IPS DF 6.9 (cell line): ENCODE results near the gene INPP5B.
"Not testable (repeated sequence)": the region's sequence is repeated elsewhere in the genome, so short reads cannot be mapped to it uniquely, and the experiment has no call there.

Experiments used
- DNase-seq: peaks from one replicate; pipeline ENCODE4 v3.0.0-alpha.2; 2013; ENCODE audit warnings: low read depth, low spot score
- H3K27ac ChIP-seq: one replicate; pipeline ENCODE4 v1.5.1; 2013; ENCODE audit warnings: low read length, control low read depth
- H3K27me3 ChIP-seq: 2 replicates; pipeline ENCODE4 v1.6.1; 2013; ENCODE audit warnings: mild to moderate bottlenecking, low read length; ENCODE audit not compliant: control insufficient read depth, insufficient read depth
- H3K36me3 ChIP-seq: 2 replicates; pipeline ENCODE4 v1.6.1; 2013; ENCODE audit warnings: low read length; ENCODE audit not compliant: control insufficient read depth, insufficient read depth
- H3K4me1 ChIP-seq: 2 replicates; pipeline ENCODE4 v1.6.1; 2013; ENCODE audit warnings: low read length; ENCODE audit not compliant: control insufficient read depth, insufficient read depth
- H3K4me3 ChIP-seq: 2 replicates; pipeline ENCODE4 v1.5.1; 2013; ENCODE audit warnings: mild to moderate bottlenecking, low read length
- H3K9me3 ChIP-seq: 2 replicates; pipeline ENCODE4 v1.6.1; 2013; ENCODE audit warnings: low read length, inconsistent platforms; ENCODE audit not compliant: control insufficient read depth, insufficient read depth
- WGBS: extraction: QIAGEN DNeasy Blood & Tissue Kit; methylation state at CpG from one replicate; pipeline ENCODE4 v1.1.7; 2013; ENCODE audit warnings: mixed read lengths, missing lambda C conversion rate; ENCODE audit not compliant: insufficient read length, insufficient coverage; 5-methylcytosine and 5-hydroxymethylcytosine counted together

The INPP5B gene

DNA sequence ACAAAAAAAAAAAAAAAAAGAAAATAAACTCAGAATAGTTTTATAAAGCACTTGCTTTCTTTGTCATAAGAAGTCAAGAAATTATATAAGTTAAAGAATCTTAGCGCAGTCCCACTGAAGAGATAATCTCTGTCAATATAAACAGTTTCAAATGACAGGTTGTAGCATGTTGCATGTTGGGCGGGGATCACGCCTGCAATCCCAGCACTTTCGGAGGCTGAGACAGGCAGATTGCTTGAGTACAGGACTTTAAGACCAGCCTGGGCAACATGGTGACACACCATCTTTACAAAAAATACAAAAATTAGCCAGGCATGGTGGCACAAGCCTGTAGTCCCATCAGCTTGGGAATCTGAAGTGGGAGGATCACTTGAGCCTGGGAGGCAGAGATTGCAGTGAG lies 18.4 kb upstream of the INPP5B start:
- no peaks in the 10 kb centered on the region for H3K4me1 ChIP-seq
- no peak overlapping the region for H3K27ac ChIP-seq
- peaks cover 21% of the 10 kb centered on the region; the same call in 1 of the 2 replicates for H3K36me3 ChIP-seq
- no peaks in the 10 kb centered on the region for H3K27me3 ChIP-seq
- no CpG with 5 or more reads among the region's 4 CpGs for WGBS
- H3K4me3 ChIP-seq = no peak overlapping the region
- H3K9me3 ChIP-seq = no peaks in the 10 kb centered on the region
- DNase-seq = no peak

DNA sequence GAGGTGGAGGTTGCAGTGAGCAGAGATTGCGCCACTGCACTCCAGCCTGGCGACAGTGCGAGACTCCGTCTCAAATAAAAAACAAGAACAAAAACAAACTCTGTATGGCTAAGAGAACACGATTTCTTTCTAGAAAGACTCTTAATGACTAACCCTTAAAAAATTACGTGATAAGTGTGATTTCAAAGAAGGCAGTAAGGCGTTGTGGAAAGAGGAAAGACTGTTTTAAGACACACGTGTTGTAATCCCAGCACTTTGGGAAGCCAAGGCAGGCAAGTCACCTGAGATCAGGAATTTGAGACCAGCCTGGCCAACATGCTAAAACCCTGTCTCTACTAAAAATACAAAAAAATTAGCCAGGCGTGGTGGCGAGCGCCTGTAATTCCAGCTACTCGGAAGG lies 17.3 kb upstream of the INPP5B start:
- not testable (repeated sequence) for H3K27me3 ChIP-seq, H3K4me3 ChIP-seq, H3K9me3 ChIP-seq, H3K4me1 ChIP-seq, DNase-seq, H3K27ac ChIP-seq
- no CpG with 5 or more reads among the region's 12 CpGs for WGBS
- H3K36me3 ChIP-seq = peaks cover 28% of the 10 kb centered on the region; the same call in 1 of the 2 replicates

DNA sequence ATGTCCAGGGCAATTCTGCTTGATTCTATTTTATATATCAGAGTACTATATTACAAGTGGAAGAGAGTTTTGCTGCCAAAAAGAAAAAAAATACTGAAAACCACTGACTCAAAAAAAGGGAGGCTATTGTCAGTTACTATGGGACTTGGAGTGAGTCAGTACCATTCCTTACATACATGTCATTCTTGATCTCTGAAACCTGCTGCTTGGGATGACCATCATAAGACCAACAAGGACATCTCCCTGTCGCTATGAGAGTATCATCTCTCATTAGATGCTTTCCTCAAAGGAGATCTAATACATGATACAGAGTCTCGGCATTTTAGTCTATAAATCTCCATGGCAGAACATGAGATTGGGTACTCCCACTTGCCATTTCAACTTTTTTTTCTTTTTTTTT lies 11.8 kb upstream of the INPP5B start:
- H3K4me1 ChIP-seq = no peaks in the 10 kb centered on the region
- no peak overlapping the region for H3K27ac ChIP-seq
- H3K4me3 ChIP-seq = no peak overlapping the region
- DNase-seq = no peak
- no peaks in the 10 kb centered on the region for H3K27me3 ChIP-seq
- no peaks in the 10 kb centered on the region for H3K9me3 ChIP-seq
- no CpG with 5 or more reads among the region's 2 CpGs for WGBS
- peaks cover 24% of the 10 kb centered on the region; the same call in 1 of the 2 replicates for H3K36me3 ChIP-seq

DNA sequence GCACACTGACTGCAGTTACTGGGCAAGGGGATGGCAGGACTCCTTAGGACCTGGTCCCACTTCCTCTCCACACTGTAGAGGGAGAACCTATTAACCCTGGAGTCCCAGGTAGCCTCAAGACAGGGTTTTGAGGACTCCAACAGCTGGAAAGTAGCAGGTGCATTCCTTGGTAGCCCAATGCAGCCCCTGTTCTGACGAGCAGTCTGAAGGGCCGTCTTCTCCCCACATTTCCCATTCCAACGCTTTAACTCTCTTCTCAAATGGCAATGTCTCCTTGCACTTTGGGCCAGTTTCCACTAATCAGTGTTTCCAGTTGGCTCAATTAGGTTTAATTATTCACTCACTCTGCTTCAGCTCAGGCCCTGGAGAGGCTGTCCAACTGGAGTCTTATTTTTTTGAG lies 8.8 kb upstream of the INPP5B start:
- H3K27me3 ChIP-seq = no peaks in the 10 kb centered on the region
- DNase-seq = no peak
- no peaks in the 10 kb centered on the region for H3K4me1 ChIP-seq
- H3K9me3 ChIP-seq = no peaks in the 10 kb centered on the region
- peaks cover 20% of the 10 kb centered on the region; the same call in 1 of the 2 replicates for H3K36me3 ChIP-seq
- no peak overlapping the region for H3K4me3 ChIP-seq
- no peak overlapping the region for H3K27ac ChIP-seq
- no CpG with 5 or more reads among the region's 3 CpGs for WGBS

DNA sequence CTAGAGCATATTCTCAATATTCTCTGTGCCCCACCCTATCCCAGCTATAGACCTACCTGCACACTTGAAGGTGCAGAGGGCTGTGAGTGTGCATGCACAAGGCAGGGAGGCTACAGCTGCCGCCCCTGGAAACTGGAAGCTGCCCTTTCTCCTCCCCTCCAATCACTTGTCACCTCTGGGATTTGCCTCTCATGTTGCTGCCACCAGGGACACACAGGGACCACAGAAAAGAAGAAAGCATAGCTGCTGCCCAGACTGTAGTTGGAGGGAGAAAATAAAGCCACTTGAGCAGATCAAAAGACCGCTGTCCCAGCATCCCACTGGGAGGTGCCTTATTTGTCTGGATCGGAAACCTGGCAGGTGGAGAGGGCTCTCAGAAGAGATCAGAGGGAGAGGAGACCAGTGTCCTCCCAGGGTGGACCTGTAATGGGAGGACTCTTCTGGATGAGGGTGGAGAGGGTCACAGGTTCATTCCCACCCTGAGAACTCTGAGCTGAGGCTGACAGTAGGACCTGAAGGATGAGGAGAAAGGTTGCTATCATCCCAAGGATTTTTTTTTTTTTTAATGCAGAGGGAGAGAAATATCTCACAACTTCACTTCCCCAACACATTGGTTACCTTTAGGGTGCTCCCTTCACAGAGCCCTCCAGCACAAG lies 7.6 kb upstream of the INPP5B start:
- H3K4me3 ChIP-seq = no peak overlapping the region
- no peak for DNase-seq
- peaks cover 14% of the 10 kb centered on the region; the same call in 1 of the 2 replicates for H3K36me3 ChIP-seq
- no peaks in the 10 kb centered on the region for H3K27me3 ChIP-seq
- WGBS = no CpG with 5 or more reads among the region's 3 CpGs
- no peak overlapping the region for H3K27ac ChIP-seq
- no peaks in the 10 kb centered on the region for H3K4me1 ChIP-seq
- H3K9me3 ChIP-seq = no peaks in the 10 kb centered on the region

DNA sequence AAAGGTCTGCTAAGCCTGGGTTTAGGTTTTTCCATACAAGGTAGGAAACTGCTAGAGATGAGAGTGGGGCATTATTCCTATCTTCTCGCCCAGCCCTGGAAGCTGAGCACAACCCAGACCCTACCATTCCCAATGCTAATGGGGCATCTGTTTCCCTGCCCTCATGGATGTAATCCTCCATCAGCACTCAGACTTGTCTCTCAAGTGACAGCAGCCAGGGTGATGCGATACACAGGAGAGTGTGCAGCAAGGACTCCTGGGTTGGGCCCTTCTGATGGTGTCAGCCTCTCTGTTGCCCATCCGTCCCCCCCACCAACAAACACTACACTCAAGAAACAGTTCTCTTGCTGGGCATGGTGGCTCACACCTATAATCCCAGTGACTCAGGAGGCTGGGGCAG lies 5.9 kb upstream of the INPP5B start:
- Histone ChIP-seq H3K9me3 (no peaks in the 10 kb centered on the region), H3K4me3 (no peak overlapping the region), H3K27me3 (no peaks in the 10 kb centered on the region), H3K36me3 (peaks cover 4% of the 10 kb centered on the region; the same call in 1 of the 2 replicates), H3K27ac (no peak overlapping the region), H3K4me1 (no peaks in the 10 kb centered on the region)
- no peak for DNase-seq
- no CpG with 5 or more reads among the region's 3 CpGs for WGBS

DNA sequence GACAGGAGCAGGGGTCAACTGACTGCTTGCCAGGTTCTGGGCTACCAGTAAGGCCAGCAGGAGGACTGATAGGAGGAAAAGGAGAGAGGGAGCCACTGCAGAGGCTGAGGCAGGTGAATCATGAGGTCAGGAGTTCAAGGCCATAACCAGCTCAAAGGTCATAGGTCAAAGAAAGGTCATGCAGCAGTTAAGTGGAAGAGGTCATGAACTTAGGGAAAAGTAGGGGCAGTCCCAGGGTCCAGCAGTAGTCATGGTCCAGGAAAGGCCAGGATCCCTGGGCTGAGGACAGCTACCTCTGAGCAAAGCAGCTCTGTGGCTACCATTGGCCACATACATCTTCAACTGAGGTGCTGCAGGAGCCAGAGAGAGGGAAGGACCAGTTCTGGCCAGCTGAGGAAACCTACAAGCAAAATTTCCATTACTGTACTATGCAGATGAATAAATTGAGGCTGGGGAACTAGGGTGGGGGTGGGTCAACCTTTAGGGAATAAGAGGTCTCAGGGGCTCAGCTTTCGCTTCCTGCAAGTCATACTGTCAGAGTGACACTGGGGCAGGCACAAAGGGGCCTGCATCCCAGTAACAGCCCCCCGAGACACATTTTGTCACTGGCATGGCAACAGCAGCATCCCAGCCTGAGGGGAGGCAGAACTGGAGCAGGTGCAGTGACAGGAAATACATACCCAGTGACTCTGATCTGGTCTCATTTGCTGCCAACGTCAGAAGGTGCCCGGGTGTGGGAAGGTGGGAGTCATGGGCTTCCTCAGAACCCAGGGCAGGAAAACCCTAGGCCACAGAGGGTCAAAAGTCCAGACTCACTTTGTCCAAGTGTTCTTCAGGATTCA lies 5.2 kb upstream of the INPP5B start:
- H3K36me3 ChIP-seq = no peaks in the 10 kb centered on the region; the same call in 1 of the 2 replicates
- DNase-seq = no peak
- no CpG with 5 or more reads among the region's 4 CpGs for WGBS
- no peak overlapping the region for H3K27ac ChIP-seq
- H3K4me3 ChIP-seq = no peak overlapping the region
- no peaks in the 10 kb centered on the region for H3K9me3 ChIP-seq
- H3K4me1 ChIP-seq = no peaks in the 10 kb centered on the region
- H3K27me3 ChIP-seq = no peaks in the 10 kb centered on the region

DNA sequence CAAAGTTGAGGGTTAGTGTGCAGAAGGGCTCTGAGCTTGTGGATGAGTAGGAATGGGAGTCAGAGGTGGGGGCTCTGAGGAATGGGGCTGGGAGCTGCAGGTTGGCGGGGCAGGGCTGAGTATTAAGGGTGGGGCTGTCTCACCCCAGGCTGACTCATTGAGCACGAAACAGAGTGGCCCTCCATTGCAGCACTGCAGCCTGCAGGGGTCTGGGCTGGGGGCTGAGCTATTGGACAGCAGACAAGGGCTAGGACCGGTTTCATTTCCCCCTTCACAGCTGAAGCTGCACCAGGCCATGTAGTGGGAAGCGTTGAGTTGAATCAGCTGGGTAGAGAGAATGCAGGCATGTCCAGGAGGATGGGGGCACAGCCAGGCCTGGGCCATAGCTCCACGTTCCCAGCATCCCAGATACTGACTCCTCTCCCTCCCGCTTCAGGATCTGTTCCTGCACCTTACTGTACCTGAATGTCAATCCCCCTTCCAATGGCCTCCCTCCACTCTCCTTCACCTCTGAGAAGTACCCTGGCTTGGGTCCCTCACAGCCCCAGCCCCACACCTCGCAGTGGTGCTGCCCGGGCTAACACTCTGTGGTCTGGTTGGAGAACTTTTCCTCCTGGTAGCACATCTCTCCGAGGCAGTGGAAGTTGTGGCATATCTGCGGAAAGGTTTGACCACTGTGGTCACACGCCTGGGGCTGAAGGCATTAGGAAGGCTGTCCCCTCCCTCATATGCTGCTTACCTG lies 4.4 kb upstream of the INPP5B start:
- H3K27me3 ChIP-seq = no peaks in the 10 kb centered on the region
- H3K4me1 ChIP-seq = no peaks in the 10 kb centered on the region
- DNase-seq = no peak
- H3K27ac ChIP-seq = no peak overlapping the region
- no peak overlapping the region; the same call in 1 of the 2 replicates for H3K4me3 ChIP-seq
- H3K9me3 ChIP-seq = no peaks in the 10 kb centered on the region
- WGBS = no CpG with 5 or more reads among the region's 11 CpGs
- no peaks in the 10 kb centered on the region; the same call in 1 of the 2 replicates for H3K36me3 ChIP-seq

DNA sequence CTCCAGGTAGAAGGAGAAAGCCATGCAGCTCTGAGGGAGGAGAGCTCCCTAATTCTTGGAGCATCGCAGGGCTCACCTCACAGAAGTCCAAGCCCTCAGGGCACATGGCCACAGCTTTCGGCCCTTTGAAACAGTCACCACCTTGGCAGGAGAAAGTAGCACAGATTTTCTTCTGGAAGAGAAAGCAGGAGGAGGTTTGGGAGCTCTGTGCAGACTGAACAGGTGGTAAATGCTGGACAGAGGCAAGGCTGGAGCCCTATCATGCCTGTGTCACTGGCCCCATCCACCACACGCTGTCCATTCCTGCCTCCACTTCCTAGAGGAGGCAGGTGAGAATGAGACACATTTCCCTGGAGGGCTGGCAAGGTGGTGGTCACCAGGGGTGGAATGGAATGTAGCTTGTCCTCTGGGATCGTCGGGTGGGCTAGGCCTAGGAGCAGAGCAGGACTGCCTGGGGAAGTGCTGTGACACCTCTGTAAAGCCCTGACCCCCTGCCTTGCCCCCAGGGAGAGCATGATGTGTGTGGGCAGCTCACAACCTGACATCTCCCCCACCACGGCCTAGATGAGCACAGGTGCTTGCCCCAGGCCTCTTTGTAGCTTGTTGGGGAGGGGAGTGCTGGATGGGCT lies 2.8 kb upstream of the INPP5B start:
- Histone ChIP-seq H3K4me1 (no peaks in the 10 kb centered on the region), H3K27me3 (no peaks in the 10 kb centered on the region), H3K36me3 (no peaks in the 10 kb centered on the region; the same call in 1 of the 2 replicates), H3K4me3 (no peak overlapping the region), H3K9me3 (no peaks in the 10 kb centered on the region), H3K27ac (no peak overlapping the region)
- WGBS = no CpG with 5 or more reads among the region's 6 CpGs
- no peak for DNase-seq

DNA sequence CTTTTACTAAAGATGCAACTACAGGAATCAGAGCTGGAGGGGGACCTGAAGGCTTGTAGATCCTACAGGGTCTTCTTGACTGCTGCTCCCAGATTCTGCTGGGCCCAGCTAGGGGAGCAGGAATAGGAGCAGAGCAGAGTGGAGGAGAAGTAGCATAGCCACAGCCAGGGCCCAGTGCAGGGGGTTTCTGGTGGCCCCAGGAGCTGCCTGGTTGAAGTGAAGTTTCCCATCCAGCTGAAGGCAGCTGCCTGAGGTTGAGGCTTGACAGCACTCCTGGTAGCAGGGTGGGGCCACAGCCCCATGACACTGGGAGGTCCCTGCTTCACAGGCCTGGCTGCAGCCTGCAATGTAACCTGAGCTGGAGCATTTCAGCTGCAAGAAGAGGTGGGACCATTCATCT lies 2.0 kb upstream of the INPP5B start:
- no peaks in the 10 kb centered on the region for H3K9me3 ChIP-seq
- H3K27ac ChIP-seq = no peak overlapping the region
- no peaks in the 10 kb centered on the region for H3K27me3 ChIP-seq
- no peak for DNase-seq
- no peaks in the 10 kb centered on the region for H3K4me1 ChIP-seq
- H3K36me3 ChIP-seq = no peaks in the 10 kb centered on the region; the same call in 1 of the 2 replicates
- H3K4me3 ChIP-seq = no peak overlapping the region
